ENCODE results near the gene TNP1. TPM values are rescaled to one million over a fixed set of nuclear protein-coding genes. Genes with fewer than 3 reads are reported as not detected.
A peak's percentile ranks its signal among the peaks of the same experiment; 100 is the strongest.

Gene TNP1
- total RNA-seq, 1 experiment from 2014 or later: not detected

- no peak for DNase-seq (ENCODE audit: low spot score)
Observed at GRCh38 chr2:216875862-216876261, 16.0 kb upstream of the TNP1 start.

- no peak for DNase-seq (ENCODE audit: low spot score)
Observed at GRCh38 chr2:216873573-216873972, 13.7 kb upstream of the TNP1 start.

- no peak for DNase-seq (ENCODE audit: low spot score)
Observed at GRCh38 chr2:216872624-216873023, 12.8 kb upstream of the TNP1 start.

- DNase-seq (ENCODE audit: low spot score): no peak
Observed at GRCh38 chr2:216872040-216872439, 12.2 kb upstream of the TNP1 start.

- no peak for DNase-seq (ENCODE audit: low spot score)
Observed at GRCh38 chr2:216871333-216871934, 11.6 kb upstream of the TNP1 start.

- DNase-seq (ENCODE audit: low spot score): no peak
Observed at GRCh38 chr2:216870508-216871332, 10.9 kb upstream of the TNP1 start.

GRCh38 chr2:216866515-216867095, 6.7 kb upstream of the TNP1 start:
- no peak for DNase-seq (ENCODE audit: low spot score)

- no peak for DNase-seq (ENCODE audit: low spot score)
Observed at GRCh38 chr2:216865658-216866057, 5.8 kb upstream of the TNP1 start.

GRCh38 chr2:216863946-216864345, 4.1 kb upstream of the TNP1 start:
- DNase-seq (ENCODE audit: low spot score): no peak

- DNase-seq (ENCODE audit: low spot score): no peak
Observed at GRCh38 chr2:216862628-216863398, 2.9 kb upstream of the TNP1 start.

- no peak for DNase-seq (ENCODE audit: low spot score)
Observed at GRCh38 chr2:216860426-216861137, 718 bp upstream of the TNP1 start.

- no peak for DNase-seq (ENCODE audit: low spot score)
Observed at GRCh38 chr2:216858312-216858711, 1.6 kb downstream of the TNP1 start.

- DNase-seq (ENCODE audit: low spot score): no peak
Observed at GRCh38 chr2:216857131-216857550, 2.7 kb downstream of the TNP1 start.

- no peak for DNase-seq (ENCODE audit: low spot score)
Observed at GRCh38 chr2:216856406-216857065, 3.3 kb downstream of the TNP1 start.

GRCh38 chr2:216855605-216856004, 4.3 kb downstream of the TNP1 start:
- DNase-seq (ENCODE audit: low spot score): no peak

GRCh38 chr2:216855079-216855478, 4.8 kb downstream of the TNP1 start:
- no peak for DNase-seq (ENCODE audit: low spot score)

- no peak for DNase-seq (ENCODE audit: low spot score)
Observed at GRCh38 chr2:216851486-216852090, 8.3 kb downstream of the TNP1 start.

- no peak for DNase-seq (ENCODE audit: low spot score)
Observed at GRCh38 chr2:216850665-216851322, 9.1 kb downstream of the TNP1 start.

- DNase-seq (ENCODE audit: low spot score): peak; percentile 53
Observed at GRCh38 chr2:216849987-216850386, 9.9 kb downstream of the TNP1 start.

- DNase-seq (ENCODE audit: low spot score): no peak
Observed at GRCh38 chr2:216845426-216845825, 14.4 kb downstream of the TNP1 start.
